ENCODE data around the gene STRA8. TPM values are rescaled to one million over a fixed set of nuclear protein-coding genes. Genes with fewer than 3 reads are reported as not detected.

STRA8 gene
- total and polyA plus RNA-seq, 3 donors from 2014 or later: 0.87 to 3.5 (median 1.4) TPM

- H3K36me3 ChIP-seq (ENCODE audit: low read depth, missing control alignments): no peaks in the 10 kb centered on the region
- TF ChIP-seq POLR2A (IDR thresholded peaks at IDR 0.05): no peak
- no peak for TF ChIP-seq CTCF (IDR thresholded peaks at IDR 0.05)
- H3K4me3 ChIP-seq: no peak overlapping the region
- DNase-seq: no peak
- H3K27ac ChIP-seq: no peak overlapping the region
- intact Hi-C loops (cut with DNase I; ENCODE audit: low total_unique reads): no loop called here
- no peaks in the 10 kb centered on the region for H3K27me3 ChIP-seq
- peaks cover 4% of the 10 kb centered on the region for H3K4me1 ChIP-seq
- H3K9me3 ChIP-seq: no peaks in the 10 kb centered on the region
- WGBS, 2 donors: 87 to 88% methylated on average over 4 of the region's 4 CpGs
Observed at GRCh38 chr7:135283959-135284638, 50.5 kb downstream of the STRA8 start.

GRCh38 chr7:135285547-135286233 is 52.1 kb downstream of the STRA8 start:
- WGBS, 2 donors: 79 to 80% methylated on average over 5 of the region's 5 CpGs
- H3K4me3 ChIP-seq: no peak overlapping the region
- intact Hi-C loops (cut with DNase I; ENCODE audit: low total_unique reads): no loop called here
- H3K4me1 ChIP-seq: peaks cover 8% of the 10 kb centered on the region
- no peaks in the 10 kb centered on the region for H3K9me3 ChIP-seq
- no peak overlapping the region for H3K27ac ChIP-seq
- TF ChIP-seq CTCF (IDR thresholded peaks at IDR 0.05): no peak
- TF ChIP-seq POLR2A (IDR thresholded peaks at IDR 0.05): no peak
- DNase-seq: no peak
- no peaks in the 10 kb centered on the region for H3K36me3 ChIP-seq (ENCODE audit: low read depth, missing control alignments)
- no peaks in the 10 kb centered on the region for H3K27me3 ChIP-seq

GRCh38 chr7:135286876-135287275 is 53.2 kb downstream of the STRA8 start:
- Histone ChIP-seq H3K4me1 (peaks cover 8% of the 10 kb centered on the region), H3K36me3 (ENCODE audit: low read depth, missing control alignments) (no peaks in the 10 kb centered on the region), H3K4me3 (no peak overlapping the region), H3K9me3 (no peaks in the 10 kb centered on the region), H3K27me3 (no peaks in the 10 kb centered on the region), H3K27ac (no peak overlapping the region)
- intact Hi-C loops (cut with DNase I; ENCODE audit: low total_unique reads): no loop called here
- TF ChIP-seq POLR2A (IDR thresholded peaks at IDR 0.05) (no peak), CTCF (IDR thresholded peaks at IDR 0.05) (no peak)
- DNase-seq: no peak
- 92 to 100% methylated on average over 2 to 4 of the region's 4 CpGs for WGBS, 2 donors

- Histone ChIP-seq H3K27me3 (no peaks in the 10 kb centered on the region), H3K4me1 (peaks cover 8% of the 10 kb centered on the region), H3K36me3 (ENCODE audit: low read depth, missing control alignments) (no peaks in the 10 kb centered on the region), H3K4me3 (no peak overlapping the region), H3K9me3 (no peaks in the 10 kb centered on the region), H3K27ac (no peak overlapping the region)
- intact Hi-C loops (cut with DNase I; ENCODE audit: low total_unique reads): no loop called here
- WGBS, 2 donors: 95% methylated on average over 7 of the region's 7 CpGs
- no peak for TF ChIP-seq CTCF (IDR thresholded peaks at IDR 0.05)
- DNase-seq: no peak
Observed at GRCh38 chr7:135290594-135290993, 57.0 kb downstream of the STRA8 start.
